ENCODE results near the gene DNAJC25.
"Not testable (repeated sequence)": the region's sequence is repeated elsewhere in the genome, so short reads cannot be mapped to it uniquely, and the experiment has no call there.

DNAJC25 gene

DNA sequence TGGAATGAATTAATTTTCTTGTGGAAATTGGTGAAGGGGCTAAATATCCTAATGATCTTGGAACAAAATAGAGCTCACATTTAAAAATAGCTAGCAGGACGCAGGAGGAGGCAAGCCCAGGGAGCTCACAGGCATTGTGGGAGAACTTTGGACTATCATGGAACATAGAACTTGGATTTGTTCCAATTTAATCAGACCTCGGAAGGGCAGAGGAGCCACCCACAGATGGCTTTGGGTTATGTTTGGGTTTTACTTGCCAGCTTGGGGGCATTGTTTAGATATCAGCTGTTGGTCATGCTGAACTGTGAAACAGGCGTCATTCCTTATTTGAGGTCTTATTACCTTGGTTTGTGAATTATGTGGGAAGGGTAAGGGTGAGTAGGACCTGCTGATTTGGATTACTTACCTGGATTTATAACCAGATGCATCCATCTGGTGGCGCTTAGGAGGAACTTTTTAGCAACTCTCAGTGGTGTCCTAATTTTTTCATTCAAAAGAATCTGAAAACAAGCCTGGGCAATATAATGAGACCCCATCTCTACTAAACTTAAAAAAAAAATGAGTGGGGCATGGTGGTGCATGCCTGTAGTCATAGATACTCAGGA, 17.6 kb upstream of the DNAJC25 start:
- ATAC-seq (no peak), DNase-seq (no peak)
- peaks cover 37% of the 10 kb centered on the region for H3K27me3 Mint-ChIP-seq
- no peak overlapping the region for H3K27ac Mint-ChIP-seq
- H3K9me3 Mint-ChIP-seq, result no peaks in the 10 kb centered on the region
- H3K4me3 Mint-ChIP-seq, result no peak overlapping the region
- H3K4me1 Mint-ChIP-seq, result no peaks in the 10 kb centered on the region

DNA sequence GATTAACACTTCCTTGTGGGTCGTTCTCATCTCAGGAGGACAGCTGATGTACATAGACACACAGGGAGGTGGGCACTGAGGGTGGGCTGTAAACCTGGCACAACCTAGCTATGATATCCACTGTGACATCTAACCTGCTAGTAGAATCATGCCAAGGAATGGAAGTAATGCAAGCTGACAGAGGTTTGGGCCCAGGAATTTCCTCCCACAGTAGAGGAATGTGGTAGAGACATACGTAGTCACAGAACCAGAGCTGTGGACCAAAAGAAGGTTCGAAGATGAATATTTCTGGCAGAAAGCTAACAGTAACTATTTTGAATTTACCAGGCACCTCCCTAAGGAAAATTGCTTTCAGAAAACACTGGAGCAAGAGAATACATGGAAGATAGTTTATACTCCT, 15.2 kb upstream of the DNAJC25 start:
- Mint-ChIP-seq H3K27ac (no peak overlapping the region), H3K4me3 (no peak overlapping the region), H3K27me3 (peaks cover 21% of the 10 kb centered on the region), H3K9me3 (no peaks in the 10 kb centered on the region), H3K4me1 (no peaks in the 10 kb centered on the region)
- DNase-seq, result no peak
- no peak for ATAC-seq

DNA sequence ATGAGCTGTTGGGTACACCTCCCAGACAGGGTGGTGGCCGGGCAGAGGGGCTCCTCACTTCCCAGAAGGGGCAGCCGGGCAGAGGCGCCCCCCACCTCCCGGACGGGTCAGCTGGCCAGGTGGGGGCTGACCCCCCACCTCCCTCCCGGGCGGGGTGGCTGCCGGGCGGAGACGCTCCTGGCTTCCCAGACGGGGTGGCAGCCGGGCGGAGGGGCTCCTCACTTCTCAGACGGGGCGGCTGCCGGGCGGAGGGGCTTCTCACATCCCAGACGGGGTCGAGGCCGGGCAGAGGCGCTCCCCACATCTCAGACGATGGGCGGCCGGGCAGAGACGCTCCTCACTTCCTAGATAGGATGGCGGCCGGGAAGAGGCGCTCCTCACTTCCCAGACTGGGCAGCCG, 13.8 kb upstream of the DNAJC25 start:
- H3K4me3 Mint-ChIP-seq, DNase-seq, H3K27ac Mint-ChIP-seq, H3K4me1 Mint-ChIP-seq, ATAC-seq, H3K9me3 Mint-ChIP-seq: not testable (repeated sequence)
- peaks cover 12% of the 10 kb centered on the region for H3K27me3 Mint-ChIP-seq

DNA sequence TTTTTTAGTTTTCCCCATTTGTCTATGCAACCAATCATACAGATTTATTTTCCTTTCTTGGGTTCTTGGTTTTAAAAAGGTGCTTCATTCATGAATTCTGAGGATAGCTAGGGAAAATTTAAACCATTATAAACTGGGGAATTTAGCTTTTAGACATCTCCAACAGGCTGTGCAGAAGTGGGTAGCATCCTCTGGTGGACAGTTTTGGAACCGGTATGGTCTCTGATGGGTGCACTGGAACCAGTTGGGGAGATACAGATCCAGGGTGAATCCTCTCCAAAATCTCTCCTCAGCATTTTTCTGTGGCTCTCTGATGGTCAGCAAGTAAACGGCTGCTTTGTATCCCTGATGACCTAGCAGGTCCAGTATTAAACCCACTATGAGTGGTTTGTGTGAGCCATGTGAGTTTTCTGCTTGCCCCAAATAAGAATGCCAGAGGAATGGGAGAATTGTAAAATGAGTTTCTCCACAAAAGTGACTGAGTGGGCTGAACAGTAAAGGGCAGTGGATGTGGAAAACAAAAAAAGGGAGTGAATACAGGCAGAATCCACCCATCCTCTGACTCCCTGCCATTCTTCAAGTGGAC, 9.1 kb upstream of the DNAJC25 start:
- no peak for DNase-seq

DNA sequence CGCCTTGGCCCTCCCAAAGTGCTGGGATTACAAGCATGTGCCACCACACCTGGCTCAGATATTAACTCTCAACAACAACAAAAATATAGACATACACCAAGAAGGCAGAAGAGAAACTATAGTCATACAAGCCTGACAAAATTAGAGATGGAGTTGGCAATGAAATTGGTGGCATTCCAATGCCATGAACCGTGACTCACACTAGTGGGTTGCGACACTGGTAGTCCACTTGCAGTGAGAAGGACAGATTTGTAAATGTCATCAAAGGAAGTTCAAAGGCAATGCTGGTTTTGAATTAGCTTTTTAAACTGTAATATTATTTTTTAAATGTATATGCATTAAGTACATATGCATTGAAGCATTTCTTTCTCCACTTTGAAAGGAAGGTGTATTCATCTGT, 8.5 kb upstream of the DNAJC25 start:
- H3K4me1 Mint-ChIP-seq, result no peaks in the 10 kb centered on the region
- no peaks in the 10 kb centered on the region for H3K27me3 Mint-ChIP-seq
- no peaks in the 10 kb centered on the region for H3K9me3 Mint-ChIP-seq
- H3K27ac Mint-ChIP-seq, result no peak overlapping the region
- DNase-seq, result no peak
- no peak for ATAC-seq
- H3K4me3 Mint-ChIP-seq, result no peak overlapping the region

More for the DNA sequence above, 9.1 kb upstream of the DNAJC25 start:
- H3K27me3 Mint-ChIP-seq, result no peaks in the 10 kb centered on the region
- no peak overlapping the region for H3K27ac Mint-ChIP-seq
- peak; percentile 73 for ATAC-seq
- H3K4me3 Mint-ChIP-seq, result no peak overlapping the region
- H3K4me1 Mint-ChIP-seq, result no peaks in the 10 kb centered on the region
- no peaks in the 10 kb centered on the region for H3K9me3 Mint-ChIP-seq

DNA sequence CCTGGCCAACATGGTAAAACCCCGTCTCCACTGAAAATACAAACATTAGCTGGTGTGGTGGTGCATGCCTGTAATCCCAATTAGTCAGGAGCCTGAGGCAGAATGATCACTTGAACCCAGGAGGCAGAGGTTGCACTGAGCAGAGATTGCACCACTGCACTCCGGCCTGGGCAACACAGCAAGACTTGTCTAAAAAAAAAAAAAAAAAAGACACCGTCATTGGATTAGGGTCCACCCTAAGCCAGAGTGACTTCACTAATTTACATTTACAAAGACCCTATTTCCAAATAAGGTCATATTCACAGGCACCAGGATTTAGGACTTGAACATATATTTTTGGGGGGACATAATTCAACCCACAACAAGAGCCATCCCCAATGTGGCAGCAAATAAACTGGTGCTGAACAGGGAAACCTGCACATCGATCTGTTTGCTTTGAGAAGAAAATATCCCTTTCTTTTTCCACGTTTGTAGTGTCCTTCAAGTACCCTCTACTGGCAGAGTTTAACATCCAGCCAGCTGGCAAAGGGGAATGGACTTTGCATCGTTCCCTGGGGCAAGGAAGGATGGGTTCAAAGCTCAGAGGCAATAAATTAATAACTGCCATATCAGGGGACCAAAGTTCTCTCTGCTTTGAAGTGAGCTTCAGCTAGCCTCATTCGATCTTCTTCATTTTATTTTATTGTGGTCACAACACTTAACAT, 3.7 kb upstream of the DNAJC25 start:
- Mint-ChIP-seq H3K4me3 (no peak overlapping the region), H3K4me1 (peaks cover 4% of the 10 kb centered on the region), H3K27me3 (no peaks in the 10 kb centered on the region), H3K27ac (no peak overlapping the region), H3K9me3 (no peaks in the 10 kb centered on the region)
- ATAC-seq (no peak), DNase-seq (no peak)

DNA sequence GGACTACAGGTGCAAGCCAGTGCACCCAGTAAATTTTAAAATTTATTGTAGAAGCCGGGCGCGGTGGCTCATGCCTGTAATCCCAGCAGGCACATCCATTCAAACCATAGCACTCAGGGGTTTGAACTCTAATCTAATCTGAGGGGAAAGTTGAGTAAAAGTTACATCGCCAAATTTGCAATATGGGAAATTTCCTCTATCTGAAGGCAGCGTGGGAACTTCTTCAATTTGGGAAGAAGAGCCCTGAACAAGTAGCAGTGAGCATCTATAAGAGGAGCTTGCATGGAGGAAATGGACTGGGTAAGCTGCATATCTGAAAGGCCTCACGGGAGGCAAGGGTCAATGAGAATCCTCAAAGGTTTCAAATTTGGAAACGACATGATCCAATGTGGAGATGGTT, 2.7 kb upstream of the DNAJC25 start:
- DNase-seq (no peak), ATAC-seq (no peak)
- Mint-ChIP-seq H3K9me3 (no peaks in the 10 kb centered on the region), H3K27ac (no peak overlapping the region), H3K4me3 (no peak overlapping the region), H3K4me1 (peaks cover 14% of the 10 kb centered on the region), H3K27me3 (no peaks in the 10 kb centered on the region)

DNA sequence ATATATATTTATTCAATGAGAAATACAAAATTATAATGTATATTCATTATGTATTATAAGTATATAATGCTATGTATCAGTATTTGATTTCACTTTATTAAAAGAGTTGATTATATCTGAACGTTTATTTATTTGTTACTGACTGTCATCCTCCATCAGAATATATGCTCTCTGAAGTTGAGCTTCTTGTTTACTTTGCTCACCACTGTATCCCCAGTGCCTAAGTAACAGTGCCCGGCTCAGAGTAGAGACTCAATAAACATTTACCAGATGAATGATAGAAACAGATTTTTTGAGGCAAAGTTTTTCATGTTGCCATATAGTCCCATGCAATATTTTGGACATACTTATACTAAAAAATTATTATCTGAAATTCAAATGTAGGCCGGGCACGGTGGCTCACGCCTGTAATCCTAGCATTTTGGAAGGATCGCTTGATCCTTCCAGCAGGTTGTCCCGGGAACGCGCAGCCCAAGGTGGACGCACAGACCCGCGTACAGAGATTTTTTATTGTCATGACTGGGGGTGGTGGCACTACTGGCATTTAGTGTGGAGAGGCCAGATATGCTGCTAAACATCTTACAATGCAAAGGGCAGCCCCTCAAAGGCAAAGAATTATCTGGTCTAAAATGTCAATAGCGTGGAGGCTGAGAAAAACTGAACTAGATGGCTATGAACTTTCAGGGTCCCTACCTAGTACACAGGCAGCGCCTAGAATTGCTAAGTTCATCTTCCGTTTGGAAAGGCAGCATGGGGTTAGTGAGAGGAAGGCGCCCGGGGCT, 761 bp upstream of the DNAJC25 start:
- no peaks in the 10 kb centered on the region for H3K27me3 Mint-ChIP-seq
- H3K4me3 Mint-ChIP-seq, result peak overlapping the region; percentile 91 to 96
- DNase-seq, result no peak
- H3K9me3 Mint-ChIP-seq, result no peaks in the 10 kb centered on the region
- peaks cover 33% of the 10 kb centered on the region for H3K4me1 Mint-ChIP-seq
- ATAC-seq, result peak; percentile 55
- H3K27ac Mint-ChIP-seq, result peak overlapping the region; percentile 20 to 98

DNA sequence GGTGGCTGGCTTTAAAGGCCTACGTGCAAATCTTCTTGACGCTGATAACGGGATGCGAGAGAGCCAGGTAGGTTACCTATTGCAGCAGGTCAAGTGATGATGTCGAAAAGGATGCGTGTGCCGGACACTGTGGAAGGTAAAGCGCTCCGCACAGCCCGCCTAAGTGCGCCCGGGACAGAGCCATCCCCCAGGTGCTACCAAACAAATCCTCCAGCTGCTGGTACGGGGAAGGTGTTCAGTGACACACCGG, 245 bp upstream of the DNAJC25 start:
- H3K4me1 Mint-ChIP-seq, result peaks cover 37% of the 10 kb centered on the region

DNA sequence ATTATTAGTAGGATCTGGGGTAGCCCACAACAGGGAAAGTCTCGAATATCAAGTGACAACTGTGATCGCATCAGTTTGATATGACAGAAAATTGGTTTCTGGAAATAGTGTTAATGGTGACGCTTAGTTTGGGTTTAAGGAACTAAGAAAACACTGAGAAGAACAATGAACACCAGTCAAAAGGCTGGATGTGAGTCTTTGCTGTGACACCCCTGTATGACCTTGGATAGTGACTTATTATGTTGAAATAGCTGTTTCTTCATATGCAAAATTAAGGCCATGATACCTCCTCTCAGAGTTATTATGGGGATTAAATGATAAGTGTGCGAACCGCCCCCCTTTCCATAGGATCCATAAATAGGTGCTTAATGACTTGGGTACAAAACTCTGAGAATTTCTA, 926 bp downstream of the DNAJC25 start:
- Mint-ChIP-seq H3K27ac (peak overlapping the region; percentile 92), H3K27me3 (no peaks in the 10 kb centered on the region), H3K4me1 (peaks cover 37% of the 10 kb centered on the region), H3K4me3 (peak overlapping the region; percentile 91 to 96), H3K9me3 (no peaks in the 10 kb centered on the region)
- DNase-seq (no peak), ATAC-seq (no peak)

More for the DNA sequence above, 245 bp upstream of the DNAJC25 start:
- no peak for ATAC-seq
- Mint-ChIP-seq H3K4me3 (peak overlapping the region; percentile 91 to 96), H3K27me3 (no peaks in the 10 kb centered on the region), H3K27ac (peak overlapping the region; percentile 75 to 98), H3K9me3 (no peaks in the 10 kb centered on the region)
- no peak for DNase-seq

DNA sequence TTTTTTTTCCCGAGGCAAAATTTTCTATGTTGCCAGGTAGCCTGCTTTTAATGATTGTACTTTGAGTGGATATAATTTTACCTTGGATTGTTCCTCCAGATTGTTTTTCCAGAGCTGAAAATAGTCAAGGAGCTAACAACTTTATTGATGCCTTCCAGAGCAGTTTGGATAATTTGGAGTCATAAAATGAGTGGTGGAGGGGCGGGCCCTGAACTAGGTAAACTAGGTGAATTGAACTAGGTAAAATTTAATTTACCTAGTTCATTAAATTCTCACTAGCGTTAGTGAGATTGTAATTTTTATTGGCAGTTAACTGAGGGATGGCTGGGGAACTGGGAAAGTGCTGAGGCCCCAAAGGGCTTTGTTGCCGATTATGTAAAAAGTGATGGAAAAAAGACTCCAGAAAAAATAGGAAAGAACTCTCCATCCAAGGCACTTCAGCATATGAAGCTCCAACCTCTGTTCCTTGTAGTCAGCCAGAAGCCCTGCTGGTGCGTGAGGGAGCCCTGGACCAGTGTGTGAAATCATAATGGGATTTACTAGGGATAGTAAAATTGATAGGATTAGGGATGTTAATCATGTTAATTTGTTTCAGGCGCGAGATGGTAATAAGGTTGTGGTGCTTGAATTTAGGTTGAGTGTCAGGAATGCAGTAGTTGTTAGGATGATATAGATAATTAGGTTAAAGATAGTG, 1.7 kb downstream of the DNAJC25 start:
- DNase-seq (no peak), ATAC-seq (no peak)
- Mint-ChIP-seq H3K27ac (peak overlapping the region in 1 of 2 donors; percentile 16), H3K27me3 (no peaks in the 10 kb centered on the region), H3K4me1 (peaks cover 37% of the 10 kb centered on the region), H3K9me3 (no peaks in the 10 kb centered on the region), H3K4me3 (peak overlapping the region; percentile 91 to 96)

DNA sequence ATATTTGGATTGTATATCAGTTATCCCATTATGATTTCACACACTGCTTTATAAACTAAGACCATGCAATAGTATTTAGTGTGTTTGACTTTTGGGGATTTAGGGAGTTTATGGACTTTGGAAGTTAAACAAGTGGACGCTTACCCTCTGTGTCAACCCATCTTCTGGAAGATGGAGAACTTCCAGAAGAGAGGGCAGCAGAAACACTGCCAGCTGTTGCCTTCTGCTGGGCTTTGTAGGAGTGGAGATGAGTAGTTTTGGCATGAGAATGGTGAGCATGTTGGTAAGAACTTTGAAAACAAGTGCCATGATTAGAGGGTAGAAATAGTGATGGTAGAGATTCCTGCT, 2.2 kb downstream of the DNAJC25 start:
- Mint-ChIP-seq H3K27me3 (no peaks in the 10 kb centered on the region), H3K9me3 (no peaks in the 10 kb centered on the region), H3K27ac (no peak overlapping the region), H3K4me1 (peaks cover 37% of the 10 kb centered on the region), H3K4me3 (peak overlapping the region; percentile 91 to 96)
- ATAC-seq, result no peak
- no peak for DNase-seq

DNA sequence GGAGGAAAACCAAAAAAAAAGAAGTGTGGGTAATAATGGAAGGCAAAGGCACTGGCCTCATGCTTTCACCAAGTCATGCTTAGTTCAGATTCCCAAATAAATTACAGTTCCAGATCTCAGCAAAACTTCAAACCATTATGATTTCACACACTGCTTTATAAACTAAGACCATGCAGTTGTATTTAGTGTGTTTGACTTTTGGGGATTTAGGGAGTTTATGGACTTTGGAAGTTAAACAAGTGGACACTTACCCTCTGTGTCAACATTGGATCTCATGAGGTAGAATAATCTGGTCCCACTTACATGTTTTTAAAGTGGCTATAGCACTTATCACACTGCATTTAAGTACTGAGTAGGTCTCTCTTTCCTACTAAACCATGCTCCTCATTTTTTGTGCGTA, 3.7 kb downstream of the DNAJC25 start:
- no peaks in the 10 kb centered on the region for H3K27me3 Mint-ChIP-seq
- no peak overlapping the region for H3K4me3 Mint-ChIP-seq
- H3K4me1 Mint-ChIP-seq, result peaks cover 37% of the 10 kb centered on the region
- DNase-seq, result no peak
- H3K9me3 Mint-ChIP-seq, result no peaks in the 10 kb centered on the region
- H3K27ac Mint-ChIP-seq, result no peak overlapping the region
- no peak for ATAC-seq

DNA sequence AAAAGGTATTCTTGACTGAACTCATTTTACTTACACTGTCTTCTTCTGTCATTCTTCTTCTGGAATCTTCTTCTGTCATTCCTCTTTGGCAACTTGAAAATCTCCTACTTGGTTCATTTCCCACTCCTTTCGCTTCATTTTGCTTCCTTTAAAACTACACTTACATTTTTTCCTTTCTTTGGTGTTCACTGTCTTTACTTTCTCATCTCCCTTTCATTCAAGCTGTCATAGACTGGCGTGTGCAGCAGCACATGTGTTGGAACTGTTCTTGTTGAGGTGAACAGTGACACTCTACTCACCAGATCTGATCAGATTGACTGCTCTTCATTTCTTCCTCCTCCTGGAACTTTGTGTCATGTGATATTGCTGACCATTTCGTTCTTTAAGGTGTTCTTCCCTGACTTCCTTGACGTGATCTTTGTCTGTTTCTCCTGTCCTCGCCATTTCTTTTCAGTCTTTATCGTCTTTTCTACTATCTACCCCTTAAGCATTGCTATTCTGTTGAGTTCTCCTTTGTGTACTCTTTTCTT, 6.4 kb downstream of the DNAJC25 start:
- Mint-ChIP-seq H3K9me3 (no peaks in the 10 kb centered on the region), H3K27ac (no peak overlapping the region), H3K27me3 (no peaks in the 10 kb centered on the region), H3K4me3 (no peak overlapping the region), H3K4me1 (peaks cover 33% of the 10 kb centered on the region)
- ATAC-seq, result no peak
- no peak for DNase-seq

DNA sequence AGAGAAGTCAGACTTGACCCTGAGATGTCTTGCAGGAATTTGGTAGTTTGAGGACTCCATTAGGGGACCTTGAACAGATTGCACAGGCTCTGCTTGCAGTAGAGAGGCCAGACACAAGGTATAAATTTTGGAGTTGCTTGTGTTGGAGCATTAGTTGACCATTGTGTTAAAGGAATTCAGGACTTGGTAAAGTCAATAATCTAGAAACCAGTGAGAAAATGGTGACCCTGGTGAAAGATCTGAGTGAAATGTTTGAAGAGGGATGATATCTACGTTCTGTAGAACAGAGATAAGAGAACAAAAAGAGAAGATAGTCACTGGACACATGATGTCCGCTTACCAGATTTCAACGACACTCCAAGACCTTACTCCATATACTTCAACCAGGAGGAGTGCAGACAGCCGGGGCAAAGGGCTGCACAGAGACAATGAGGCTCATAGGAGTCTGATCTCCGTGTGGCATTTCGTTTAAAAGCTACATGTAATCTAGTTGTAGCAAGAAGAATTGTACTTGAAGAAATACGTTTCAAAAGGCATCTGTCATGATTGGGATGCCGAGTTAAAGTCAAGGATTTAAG, 13.2 kb downstream of the DNAJC25 start:
- H3K27me3 Mint-ChIP-seq, result no peaks in the 10 kb centered on the region
- H3K9me3 Mint-ChIP-seq, result no peaks in the 10 kb centered on the region
- DNase-seq, result no peak
- ATAC-seq, result no peak
- H3K4me3 Mint-ChIP-seq, result no peak overlapping the region
- H3K27ac Mint-ChIP-seq, result no peak overlapping the region
- H3K4me1 Mint-ChIP-seq, result no peaks in the 10 kb centered on the region

All from stimulated activated naive CD8-positive, alpha-beta T cell treated with anti-CD3 and anti-CD28 coated beads, Interleukin-15, amount 100 ng/mL, for 72 hours (primary cell).